ENCODE measurements around the gene EIF3I.

The EIF3I gene

GRCh38 chr1:32221980-32222755 is at the start of gene EIF3I, which contains the start of gene TMEM234:
TSS of gene EIF3I (plus strand) at chr1:32222407. CDS start at chr1:32222442, 35 bp downstream.
TSS of gene TMEM234 (minus strand) at chr1:32222353. CDS start at chr1:32222322, 31 bp downstream.
- peak; percentile 94 for DNase-seq

- no peak for DNase-seq
Measured at GRCh38 chr1:32172621-32173245, 49.5 kb upstream of the EIF3I start.

GRCh38 chr1:32178380-32179192 is 43.6 kb upstream of the EIF3I start:
- DNase-seq, result no peak

- DNase-seq, result no peak
Measured at GRCh38 chr1:32179193-32179442, 43.1 kb upstream of the EIF3I start.

- peak; percentile 90 for DNase-seq
Measured at GRCh38 chr1:32179443-32180185, 42.6 kb upstream of the EIF3I start, which contains the start of gene TXLNA. TSS of gene TXLNA (plus strand) at chr1:32179675. CDS start at chr1:32180346, 671 bp downstream.

GRCh38 chr1:32180186-32181060 is 41.8 kb upstream of the EIF3I start:
- DNase-seq, result peak; percentile 34

GRCh38 chr1:32181065-32181464 is 41.1 kb upstream of the EIF3I start:
- no peak for DNase-seq

GRCh38 chr1:32181563-32181962 is 40.6 kb upstream of the EIF3I start:
- DNase-seq, result no peak

- DNase-seq, result no peak
Measured at GRCh38 chr1:32182060-32182459, 40.1 kb upstream of the EIF3I start.

- no peak for DNase-seq
Measured at GRCh38 chr1:32184650-32185049, 37.6 kb upstream of the EIF3I start.

GRCh38 chr1:32186077-32186476 is 36.1 kb upstream of the EIF3I start:
- DNase-seq, result no peak

- DNase-seq, result no peak
Measured at GRCh38 chr1:32186491-32186890, 35.7 kb upstream of the EIF3I start.

GRCh38 chr1:32187850-32188249 is 34.4 kb upstream of the EIF3I start:
- no peak for DNase-seq

- no peak for DNase-seq
Measured at GRCh38 chr1:32192220-32192948, 29.8 kb upstream of the EIF3I start.

GRCh38 chr1:32194984-32195383 is 27.2 kb upstream of the EIF3I start:
- DNase-seq, result no peak

GRCh38 chr1:32195531-32195930 is 26.7 kb upstream of the EIF3I start:
- DNase-seq, result no peak

GRCh38 chr1:32195972-32196823 is 26.0 kb upstream of the EIF3I start:
- peak; percentile 53 for DNase-seq

- DNase-seq, result no peak
Measured at GRCh38 chr1:32197074-32197473, 25.1 kb upstream of the EIF3I start.

GRCh38 chr1:32197837-32198236 is 24.4 kb upstream of the EIF3I start:
- no peak for DNase-seq

Data from CD4-positive, alpha-beta T cell treated with Interleukin-10 for 1 hour (primary cell).